ENCODE results near the gene SMARCAD1.
"Not testable (repeated sequence)": the region's sequence is repeated elsewhere in the genome, so short reads cannot be mapped to it uniquely, and the experiment has no call there.

DNA sequence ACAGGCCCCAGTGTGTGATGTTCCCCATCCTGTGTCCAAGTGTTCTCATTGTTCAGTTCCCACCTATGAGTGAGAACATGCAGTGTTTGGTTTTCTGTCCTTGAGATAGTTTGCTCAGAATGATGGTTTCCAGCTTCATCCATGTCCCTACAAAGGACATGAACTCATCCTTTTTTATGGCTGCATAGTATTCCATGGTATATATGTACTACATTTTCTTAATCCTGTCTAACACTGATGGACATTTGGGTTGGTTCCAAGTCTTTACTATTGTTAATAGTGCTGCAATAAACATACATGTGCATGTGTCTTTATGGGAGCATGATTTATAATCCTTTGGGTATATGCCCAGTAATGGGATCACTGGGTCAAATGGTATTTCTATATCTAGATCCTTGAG lies 112.3 kb downstream of the SMARCAD1 start:
- TF ChIP-seq, protein P1, sequence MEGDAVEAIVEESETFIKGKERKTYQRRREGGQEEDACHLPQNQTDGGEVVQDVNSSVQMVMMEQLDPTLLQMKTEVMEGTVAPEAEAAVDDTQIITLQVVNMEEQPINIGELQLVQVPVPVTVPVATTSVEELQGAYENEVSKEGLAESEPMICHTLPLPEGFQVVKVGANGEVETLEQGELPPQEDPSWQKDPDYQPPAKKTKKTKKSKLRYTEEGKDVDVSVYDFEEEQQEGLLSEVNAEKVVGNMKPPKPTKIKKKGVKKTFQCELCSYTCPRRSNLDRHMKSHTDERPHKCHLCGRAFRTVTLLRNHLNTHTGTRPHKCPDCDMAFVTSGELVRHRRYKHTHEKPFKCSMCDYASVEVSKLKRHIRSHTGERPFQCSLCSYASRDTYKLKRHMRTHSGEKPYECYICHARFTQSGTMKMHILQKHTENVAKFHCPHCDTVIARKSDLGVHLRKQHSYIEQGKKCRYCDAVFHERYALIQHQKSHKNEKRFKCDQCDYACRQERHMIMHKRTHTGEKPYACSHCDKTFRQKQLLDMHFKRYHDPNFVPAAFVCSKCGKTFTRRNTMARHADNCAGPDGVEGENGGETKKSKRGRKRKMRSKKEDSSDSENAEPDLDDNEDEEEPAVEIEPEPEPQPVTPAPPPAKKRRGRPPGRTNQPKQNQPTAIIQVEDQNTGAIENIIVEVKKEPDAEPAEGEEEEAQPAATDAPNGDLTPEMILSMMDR (IDR thresholded peaks at IDR 0.05), result not testable (repeated sequence)
- TF ChIP-seq POLR2AphosphoS5 (IDR thresholded peaks at IDR 0.05), result not testable (repeated sequence)

Measured in stomach (tissue), 4 donors.